Uterus (tissue), 2 donors: ENCODE data around the gene SCNN1B.

Experiments
- CTCF ChIP-seq, 4 experiments: fragments of 200-600 bp in 2 of 4; fragments of 450-650 bp in 2 of 4; sonication (generic) in 2 of 4; IDR thresholded peaks; one replicate each; pipeline ENCODE4 v1.5.1; 2016 to 2019; ENCODE audit warnings: antibody characterized with exemption in 4 of 4, mild to moderate bottlenecking in 2 of 4, moderate library complexity in 1 of 4
- POLR2A ChIP-seq, 2 donors: fragments of 450-650 bp; IDR thresholded peaks; one replicate each; pipeline ENCODE4 v1.6.1; 2016; ENCODE audit warnings: antibody characterized with exemption in 2 of 2, mild to moderate bottlenecking in 1 of 2, moderate library complexity in 1 of 2

GRCh38 chr16:23317751-23318150 is 15.6 kb downstream of the SCNN1B start:
- TF ChIP-seq CTCF (IDR thresholded peaks at IDR 0.05) (no peak), POLR2A (IDR thresholded peaks at IDR 0.05) (no peak)
